Sigmoid colon (tissue), 7 donors: ENCODE data around the gene KLHL29. TPM values are rescaled to one million over a fixed set of nuclear protein-coding genes. Genes with fewer than 3 reads are reported as not detected.

Experiments used
- DNase-seq: peaks from one replicate; pipeline ENCODE4 v3.0.0-alpha.2; 2019
- H3K27ac ChIP-seq, 4 donors: fragments of 200-600 bp; sonication (generic); one replicate each; pipeline ENCODE4 v1.5.1; 2016 to 2019; ENCODE audit warnings: mild to moderate bottlenecking in 1 of 4
- H3K27me3 ChIP-seq, 3 donors: fragments of 200-600 bp; sonication (generic); one replicate each; pipeline ENCODE4 v1.5.1; 2019; ENCODE audit warnings: mild to moderate bottlenecking in 1 of 3
- H3K36me3 ChIP-seq, 4 donors: fragments of 200-600 bp; sonication (generic); one replicate each; pipeline ENCODE4 v1.5.1; 2016 to 2019
- H3K4me1 ChIP-seq, 4 donors: fragments of 200-600 bp; sonication (generic); one replicate each; pipeline ENCODE4 v1.5.1; 2017 to 2019
- H3K4me3 ChIP-seq, 4 donors: fragments of 200-600 bp; sonication (generic); one replicate each; pipeline ENCODE4 v1.5.1; 2017 to 2019; ENCODE audit warnings: mild to moderate bottlenecking in 2 of 4, moderate library complexity in 1 of 4
- H3K9me3 ChIP-seq, 4 donors: fragments of 200-600 bp in 3 of 4; sonication (generic) in 3 of 4; one replicate each; pipeline versions ENCODE4 v1.5.1 to v1.6.1; 2013 to 2019
- EP300 ChIP-seq, 4 donors: sonication (generic); formaldehyde crosslinking; IDR thresholded peaks; one replicate each; pipeline ENCODE4 v1.6.1; 2017; ENCODE audit warnings: antibody characterized with exemption in 4 of 4
- POLR2A ChIP-seq, 2 donors: fragments of 450-650 bp; IDR thresholded peaks; one replicate each; pipeline ENCODE4 v1.6.1; 2016; ENCODE audit warnings: antibody characterized with exemption in 2 of 2, mild to moderate bottlenecking in 2 of 2, moderate library complexity in 2 of 2
- POLR2AphosphoS5 ChIP-seq, 4 donors: sonication (generic); formaldehyde crosslinking; IDR thresholded peaks; one replicate each; pipeline ENCODE4 v1.6.1; 2017; ENCODE audit warnings: antibody characterized with exemption in 4 of 4
- WGBS, 2 donors: extraction: QIAGEN DNeasy Blood & Tissue Kit; methylation state at CpG; one replicate each; pipeline ENCODE4 v1.1.7; 2013; 5-methylcytosine and 5-hydroxymethylcytosine counted together
- intact Hi-C: fragments of 100-400 bp; cut with DNase I; formaldehyde crosslinking; loops from one replicate; pipeline ENCODE4 v1.15.1; 2023
- polyA plus RNA-seq, 3 donors: library from polyadenylated mRNA; stranded (reverse); fragments of 200-250 nt; gene quantifications; one replicate each; pipeline ENCODE4 v1.2.3, GENCODE V29; 2013
- total RNA-seq, 4 donors: library from RNA; depleted of rRNA; stranded (reverse); fragments of >200 nt; gene quantifications; one replicate each; pipeline ENCODE4 v1.1.0, GENCODE V29; 2016
- TF ChIP-seq, protein P1 (sequence below), 4 experiments: fragments of 450-650 bp in 3 of 4; fragments of 200-600 bp in 1 of 4; IDR thresholded peaks; one replicate each; pipeline ENCODE4 v1.5.1; 2016 to 2019; ENCODE audit warnings: antibody characterized with exemption in 4 of 4, mild to moderate bottlenecking in 3 of 4, moderate library complexity in 2 of 4
- donor health status: healthy with polysubstance abuse.
- donor health status: Bipolar disorder and iron deficiency.
- donor health status: healthy.

The KLHL29 gene
- total and polyA plus RNA-seq, 7 donors, result 0.46 to 25.5 (median 6.3) TPM

- Histone ChIP-seq H3K9me3 (no peaks in the 10 kb centered on the region), H3K27ac (peak overlapping the region in 3 of 4 donors; percentile 41 to 57 (median 48)), H3K27me3 (no peaks in the 10 kb centered on the region), H3K4me1 (peaks cover 0 to 41% (median 31%) of the 10 kb centered on the region in 4 donors), H3K36me3 (no peaks in the 10 kb centered on the region), H3K4me3 (no peak overlapping the region)
- no peak for TF ChIP-seq POLR2AphosphoS5 (IDR thresholded peaks at IDR 0.05)
- TF ChIP-seq, protein P1, sequence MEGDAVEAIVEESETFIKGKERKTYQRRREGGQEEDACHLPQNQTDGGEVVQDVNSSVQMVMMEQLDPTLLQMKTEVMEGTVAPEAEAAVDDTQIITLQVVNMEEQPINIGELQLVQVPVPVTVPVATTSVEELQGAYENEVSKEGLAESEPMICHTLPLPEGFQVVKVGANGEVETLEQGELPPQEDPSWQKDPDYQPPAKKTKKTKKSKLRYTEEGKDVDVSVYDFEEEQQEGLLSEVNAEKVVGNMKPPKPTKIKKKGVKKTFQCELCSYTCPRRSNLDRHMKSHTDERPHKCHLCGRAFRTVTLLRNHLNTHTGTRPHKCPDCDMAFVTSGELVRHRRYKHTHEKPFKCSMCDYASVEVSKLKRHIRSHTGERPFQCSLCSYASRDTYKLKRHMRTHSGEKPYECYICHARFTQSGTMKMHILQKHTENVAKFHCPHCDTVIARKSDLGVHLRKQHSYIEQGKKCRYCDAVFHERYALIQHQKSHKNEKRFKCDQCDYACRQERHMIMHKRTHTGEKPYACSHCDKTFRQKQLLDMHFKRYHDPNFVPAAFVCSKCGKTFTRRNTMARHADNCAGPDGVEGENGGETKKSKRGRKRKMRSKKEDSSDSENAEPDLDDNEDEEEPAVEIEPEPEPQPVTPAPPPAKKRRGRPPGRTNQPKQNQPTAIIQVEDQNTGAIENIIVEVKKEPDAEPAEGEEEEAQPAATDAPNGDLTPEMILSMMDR (IDR thresholded peaks at IDR 0.05), result no peak
- TF ChIP-seq POLR2A (IDR thresholded peaks at IDR 0.05), result no peak
- TF ChIP-seq EP300 (IDR thresholded peaks at IDR 0.05), result no peak
- 91% methylated on average over 15 of the region's 15 CpGs for WGBS, 2 donors
- no peak for DNase-seq
- intact Hi-C loops, result no loop called here
Observed at GRCh38 chr2:23507267-23508065, 122.5 kb downstream of the KLHL29 start.

DNA sequence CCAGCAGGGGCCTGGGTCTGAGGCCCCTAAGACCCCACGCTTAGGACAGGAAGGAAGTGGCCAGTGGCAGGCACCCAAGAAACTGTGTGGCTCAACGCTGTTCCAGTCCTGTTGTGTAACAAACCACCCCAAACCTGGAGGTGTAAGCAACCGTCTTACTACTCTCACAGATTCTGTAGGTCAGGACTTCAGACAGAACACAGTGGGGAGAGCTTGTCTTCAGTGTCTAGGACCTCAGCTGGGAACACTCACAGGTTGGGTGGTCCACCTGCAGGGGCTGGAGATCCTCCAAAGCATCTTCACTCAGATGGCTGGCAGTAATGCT lies 123.0 kb downstream of the KLHL29 start:
- DNase-seq, result no peak
- H3K4me1 ChIP-seq, result peaks cover 0 to 42% (median 35%) of the 10 kb centered on the region in 4 donors
- intact Hi-C loops, result no loop called here
- WGBS, 2 donors, result 55 to 63% methylated on average over 3 of the region's 3 CpGs
- no peaks in the 10 kb centered on the region for H3K9me3 ChIP-seq
- H3K27ac ChIP-seq, result no peak overlapping the region
- no peaks in the 10 kb centered on the region for H3K27me3 ChIP-seq
- H3K4me3 ChIP-seq, result no peak overlapping the region
- TF ChIP-seq EP300 (IDR thresholded peaks at IDR 0.05) (no peak), POLR2A (IDR thresholded peaks at IDR 0.05) (no peak), POLR2AphosphoS5 (IDR thresholded peaks at IDR 0.05) (no peak)
- TF ChIP-seq, protein P1 (IDR thresholded peaks at IDR 0.05), result no peak
- no peaks in the 10 kb centered on the region for H3K36me3 ChIP-seq

DNA sequence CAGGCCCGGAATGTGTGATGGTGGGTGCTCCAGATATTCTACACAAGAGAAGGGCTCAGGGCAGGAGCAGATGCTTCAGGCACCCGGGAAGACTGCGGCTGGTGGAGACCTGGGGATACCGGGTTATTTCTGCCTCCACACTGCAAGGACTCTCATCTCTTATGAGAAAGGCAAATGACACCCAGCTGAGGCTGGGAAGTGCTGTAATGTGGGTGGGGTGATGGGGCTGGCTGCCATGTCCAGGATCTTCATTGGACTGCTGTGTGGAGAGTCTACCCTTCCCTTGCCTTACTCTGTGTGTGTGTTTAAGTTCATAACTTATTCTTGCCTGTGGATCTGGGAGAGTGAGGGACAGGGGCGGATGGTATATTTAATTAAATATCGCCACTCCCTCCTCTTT lies 124.1 kb downstream of the KLHL29 start:
- no peaks in the 10 kb centered on the region for H3K36me3 ChIP-seq
- no peak for TF ChIP-seq EP300 (IDR thresholded peaks at IDR 0.05)
- TF ChIP-seq POLR2A (IDR thresholded peaks at IDR 0.05), result no peak
- TF ChIP-seq, protein P1 (IDR thresholded peaks at IDR 0.05), result no peak
- TF ChIP-seq POLR2AphosphoS5 (IDR thresholded peaks at IDR 0.05), result no peak
- no peak overlapping the region for H3K4me3 ChIP-seq
- H3K27ac ChIP-seq, result no peak overlapping the region
- H3K9me3 ChIP-seq, result no peaks in the 10 kb centered on the region
- intact Hi-C loops, result no loop called here
- H3K4me1 ChIP-seq, result peaks cover 0 to 52% (median 43%) of the 10 kb centered on the region in 4 donors
- H3K27me3 ChIP-seq, result no peaks in the 10 kb centered on the region
- 92 to 93% methylated on average over 6 of the region's 6 CpGs for WGBS, 2 donors
- DNase-seq, result no peak

DNA sequence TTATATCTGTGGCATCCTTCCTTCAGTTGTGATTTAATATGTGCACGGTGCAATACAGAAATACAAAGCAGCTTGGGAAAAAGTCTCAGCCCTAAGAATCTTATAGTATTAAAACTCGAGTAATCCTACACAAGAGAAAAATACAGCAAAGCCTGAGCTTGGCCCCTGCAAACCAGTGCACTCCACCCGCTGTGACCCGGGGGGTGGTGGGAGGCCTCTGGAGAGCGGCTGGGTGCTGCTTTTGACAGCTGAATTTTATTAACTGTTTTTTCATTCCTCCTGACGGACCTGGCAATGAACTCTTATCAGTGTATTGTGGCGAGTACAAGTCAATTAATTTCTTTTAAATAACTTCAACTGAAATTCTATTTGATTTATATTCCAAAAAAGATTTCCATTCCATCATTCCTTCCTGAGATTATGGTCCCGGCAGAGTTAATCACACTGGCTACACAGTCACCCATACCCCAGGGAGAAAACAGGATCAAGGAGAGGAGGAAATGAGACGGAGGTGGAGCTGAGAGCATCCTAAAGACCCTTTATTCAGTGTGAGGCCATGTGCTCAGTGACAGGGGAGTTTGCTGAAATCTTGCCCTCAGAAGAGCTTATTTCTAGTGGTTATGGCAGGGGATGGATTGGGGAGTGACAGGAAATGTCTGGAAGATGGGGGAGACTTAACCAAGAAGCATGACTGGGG lies 124.8 kb downstream of the KLHL29 start:
- DNase-seq, result no peak
- Histone ChIP-seq H3K36me3 (no peaks in the 10 kb centered on the region), H3K9me3 (no peaks in the 10 kb centered on the region), H3K4me1 (peaks cover 0 to 52% (median 46%) of the 10 kb centered on the region in 4 donors), H3K27me3 (no peaks in the 10 kb centered on the region), H3K27ac (no peak overlapping the region), H3K4me3 (no peak overlapping the region)
- TF ChIP-seq EP300 (IDR thresholded peaks at IDR 0.05), result no peak
- WGBS, 2 donors, result 87 to 89% methylated on average over 9 of the region's 9 CpGs
- intact Hi-C loops, result no loop called here

DNA sequence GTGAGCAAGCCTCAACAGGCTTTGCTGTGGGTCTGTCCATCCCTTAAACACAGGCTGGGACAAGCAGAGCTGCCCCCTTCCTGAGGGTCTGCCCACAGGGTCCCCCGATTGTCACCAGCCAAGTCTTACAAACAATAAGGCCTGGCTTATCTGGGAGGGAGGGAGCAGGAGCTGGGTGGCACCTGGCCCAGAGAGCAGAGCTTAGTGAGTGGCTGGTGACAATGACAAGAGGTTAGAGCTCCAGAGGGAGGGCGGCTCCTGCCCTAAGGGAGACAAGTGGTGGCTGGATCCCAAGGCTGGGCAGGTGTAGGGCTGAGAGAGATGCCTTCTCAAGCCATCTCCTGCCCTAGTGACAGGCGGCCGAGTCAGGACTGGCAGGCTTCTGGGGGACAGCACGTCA lies 125.5 kb downstream of the KLHL29 start:
- Histone ChIP-seq H3K27me3 (no peaks in the 10 kb centered on the region), H3K36me3 (no peaks in the 10 kb centered on the region), H3K27ac (no peak overlapping the region), H3K9me3 (no peaks in the 10 kb centered on the region), H3K4me1 (peaks cover 0 to 53% (median 47%) of the 10 kb centered on the region in 4 donors), H3K4me3 (no peak overlapping the region)
- no peak for TF ChIP-seq EP300 (IDR thresholded peaks at IDR 0.05)
- no peak for TF ChIP-seq POLR2A (IDR thresholded peaks at IDR 0.05)
- TF ChIP-seq POLR2AphosphoS5 (IDR thresholded peaks at IDR 0.05), result no peak
- TF ChIP-seq, protein P1 (IDR thresholded peaks at IDR 0.05), result no peak
- intact Hi-C loops, result no loop called here
- DNase-seq, result no peak
- WGBS, 2 donors, result 94 to 96% methylated on average over 5 of the region's 5 CpGs
